Activated CD8-positive, alpha-beta memory T cell treated with anti-CD3 and anti-CD28 coated beads, Interleukin-2, amount 50 U/mL, for 1 hour (primary cell): Measurements from ENCODE around the gene MYO15B.

ENCODE experiments used
- DNase-seq: peaks from one replicate; pipeline ENCODE4 v3.0.0-alpha.2; 2020; ENCODE audit errors: extremely low read depth

The MYO15B gene

GRCh38 chr17:75587675-75588595, at the start of gene MYO15B:
Gene MYO15B (plus strand): TSS chr17:75587800. CDS start chr17:75588058, 258 bp downstream.
- peak; percentile 40 for DNase-seq

GRCh38 chr17:75539967-75540729, 47.5 kb upstream of the MYO15B start:
- no peak for DNase-seq

- DNase-seq: no peak
These were observed 46.6 kb upstream of the MYO15B start for GRCh38 chr17:75540923-75541503.

- DNase-seq: no peak
These were observed 45.4 kb upstream of the MYO15B start for GRCh38 chr17:75542229-75542628.

GRCh38 chr17:75542728-75543336, 44.8 kb upstream of the MYO15B start:
- no peak for DNase-seq

GRCh38 chr17:75544250-75544649, 43.4 kb upstream of the MYO15B start:
- no peak for DNase-seq

GRCh38 chr17:75546181-75546580, 41.4 kb upstream of the MYO15B start:
- DNase-seq: no peak

GRCh38 chr17:75547091-75547490, 40.5 kb upstream of the MYO15B start:
- DNase-seq: no peak

GRCh38 chr17:75548813-75549212, 38.8 kb upstream of the MYO15B start:
- DNase-seq: no peak

- DNase-seq: no peak
These were observed 38.1 kb upstream of the MYO15B start for GRCh38 chr17:75549246-75550138.

- DNase-seq: no peak
These were observed 37.5 kb upstream of the MYO15B start for GRCh38 chr17:75550139-75550465.

- no peak for DNase-seq
These were observed 36.3 kb upstream of the MYO15B start for GRCh38 chr17:75551266-75551665.

GRCh38 chr17:75552425-75553294, 34.9 kb upstream of the MYO15B start:
- no peak for DNase-seq

GRCh38 chr17:75553295-75554110, 34.1 kb upstream of the MYO15B start:
- no peak for DNase-seq

- DNase-seq: no peak
These were observed 31.9 kb upstream of the MYO15B start for GRCh38 chr17:75555679-75556153.

- DNase-seq: no peak
These were observed 30.3 kb upstream of the MYO15B start for GRCh38 chr17:75557075-75557851.

- no peak for DNase-seq
These were observed 29.5 kb upstream of the MYO15B start for GRCh38 chr17:75557852-75558665.
